Kasumi-1 (cell line): ENCODE results near the gene C3orf52.

ENCODE experiments used
- DNase-seq, 2 experiments: peaks; one replicate each; lab custom pipeline; 2025; lab: John Stamatoyannopoulos, UW

Gene C3orf52

DNA sequence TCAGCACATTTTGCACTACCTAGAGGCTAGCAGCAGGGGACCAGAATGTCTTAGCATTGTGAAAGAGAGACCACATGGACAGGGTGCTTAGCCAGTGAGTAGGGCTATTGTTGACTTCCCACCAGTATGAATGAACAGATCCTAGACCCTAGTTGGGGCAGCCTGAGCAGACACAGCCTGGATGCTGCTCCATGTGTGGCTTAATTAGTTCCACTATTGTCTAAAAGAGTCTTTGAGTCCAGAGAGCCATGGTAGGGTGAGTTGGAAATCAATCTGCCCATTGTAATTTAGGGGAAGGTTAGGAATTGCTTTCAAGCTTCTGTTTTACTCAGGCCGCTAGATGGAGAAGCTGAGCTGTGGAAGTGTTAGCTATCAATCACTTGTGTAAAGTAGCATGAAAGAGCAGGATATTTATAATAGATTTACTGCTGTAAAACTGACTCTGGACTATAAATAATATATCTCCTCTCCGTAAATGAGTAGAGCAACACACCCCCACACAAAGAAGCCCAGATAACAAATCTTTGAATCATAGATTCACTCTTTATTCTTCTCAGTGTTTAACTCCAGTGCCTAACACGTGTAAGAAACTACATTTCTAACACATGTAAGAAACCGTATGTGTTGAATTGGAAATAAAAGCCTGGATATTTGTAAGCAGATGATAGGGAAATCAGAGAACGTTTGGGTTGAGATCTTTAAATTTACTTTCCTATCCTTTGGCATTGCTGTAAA, 50.9 kb downstream of the C3orf52 start:
- DNase-seq: peak; percentile 70 to 85

DNA sequence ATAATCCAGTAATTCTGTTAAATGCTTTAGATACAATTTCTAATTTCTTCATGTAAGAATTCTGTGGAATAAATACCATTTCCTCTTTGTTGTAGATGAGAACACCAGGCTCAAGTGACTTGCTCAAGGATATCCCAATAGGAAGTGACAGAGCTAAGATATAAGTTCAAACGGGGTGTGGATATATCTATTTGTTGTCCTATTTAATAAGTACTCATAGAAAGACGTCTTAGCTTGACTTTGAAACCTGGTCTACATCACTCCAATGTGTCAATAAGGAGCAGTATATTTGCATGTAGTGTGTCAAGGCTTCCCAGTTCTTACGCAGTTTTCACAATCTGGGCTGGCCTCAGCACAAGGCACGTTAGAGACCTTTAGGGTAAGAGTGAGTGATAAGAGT, 51.6 kb downstream of the C3orf52 start:
- no peak for DNase-seq

DNA sequence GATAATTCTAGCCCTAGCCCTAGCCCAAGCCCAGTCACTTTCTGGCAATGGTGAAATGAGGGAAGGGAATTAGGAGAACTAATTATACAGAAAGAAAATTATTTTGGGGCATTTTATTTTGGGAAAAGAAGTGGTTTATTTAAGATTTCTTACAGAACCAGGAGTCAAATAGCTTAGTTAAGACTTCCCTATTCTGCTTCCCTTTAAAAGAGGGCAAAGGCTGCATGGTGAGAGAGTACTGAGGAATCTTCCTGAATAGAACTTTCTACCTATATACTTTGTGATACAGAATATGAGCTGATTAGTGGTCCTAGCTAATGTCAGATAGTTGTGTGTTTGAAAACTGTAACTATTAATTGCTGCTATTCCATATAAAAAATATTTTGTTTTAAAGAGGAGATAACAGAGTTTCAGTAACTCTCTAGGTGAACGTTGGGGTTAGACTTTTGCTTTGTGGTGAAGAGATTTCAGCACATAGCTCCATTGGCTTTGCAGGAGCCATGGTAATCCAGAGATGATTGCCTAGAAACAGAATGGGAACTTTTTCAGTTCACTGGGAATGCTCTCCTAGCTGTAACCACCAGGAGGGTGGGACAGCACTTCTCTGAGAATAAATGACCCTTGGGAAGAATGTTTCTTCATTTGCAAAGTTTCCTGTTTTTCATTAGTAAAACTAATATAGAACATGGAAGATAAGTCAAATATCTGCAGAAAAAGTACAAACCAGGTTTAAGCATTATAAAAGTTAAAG, 52.2 kb downstream of the C3orf52 start:
- DNase-seq: no peak

GRCh38 chr3:112140584-112140983, 54.4 kb downstream of the C3orf52 start:
- DNase-seq: no peak

- no peak for DNase-seq
Observed at GRCh38 chr3:112141293-112141692, 55.1 kb downstream of the C3orf52 start.

- DNase-seq: no peak
Observed at GRCh38 chr3:112143251-112143650, 57.1 kb downstream of the C3orf52 start.

DNA sequence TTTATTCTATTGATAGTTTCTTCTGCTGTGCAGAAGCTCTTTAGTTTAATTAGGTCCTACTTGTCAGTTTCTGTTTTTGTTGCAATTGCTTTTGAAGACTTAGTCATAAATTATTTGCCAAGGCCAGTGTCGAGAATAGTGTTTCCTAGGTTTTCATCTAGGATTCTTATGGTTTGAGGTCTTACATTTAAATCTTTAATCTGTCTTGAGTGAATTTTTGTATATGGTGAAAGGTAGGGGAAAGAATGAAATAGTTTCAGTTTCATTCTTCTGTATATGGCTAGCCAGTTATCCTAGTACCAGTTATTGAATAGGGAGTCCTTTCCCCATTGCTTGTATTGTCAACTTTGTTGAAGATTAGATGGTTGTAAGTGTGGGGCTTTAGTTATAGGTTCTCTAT, 57.5 kb downstream of the C3orf52 start:
- no peak for DNase-seq

- DNase-seq: no peak
Observed at GRCh38 chr3:112149136-112149535, 62.9 kb downstream of the C3orf52 start.

DNA sequence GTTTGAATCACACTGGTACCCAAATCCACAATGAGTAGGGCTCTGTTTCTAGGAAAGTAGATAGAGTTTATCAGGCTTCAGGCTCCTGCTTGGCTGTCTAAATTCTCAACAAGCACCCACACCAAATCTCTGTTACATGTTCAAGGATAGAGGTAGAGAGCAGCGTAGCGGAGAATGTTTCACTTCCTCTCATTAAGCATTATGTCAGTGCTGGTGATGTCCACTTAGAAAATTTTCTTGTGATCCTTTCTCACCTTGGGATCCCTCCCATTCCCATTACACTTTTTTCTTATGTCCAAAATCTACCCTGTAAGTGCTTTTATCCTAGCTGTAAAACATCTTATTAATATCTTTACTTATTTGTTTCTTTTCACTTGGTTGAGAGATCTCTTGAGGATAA, 81.6 kb downstream of the C3orf52 start:
- no peak for DNase-seq
